Panc1 (cell line): ENCODE results near the gene AEN.

Experiments
- POLR2AphosphoS5 ChIP-seq: IDR thresholded peaks from 2 replicates; pipeline ENCODE4 v1.6.1; 2012; ENCODE audit warnings: mild to moderate bottlenecking, low read depth, low read length, moderate library complexity
- TCF7L2 ChIP-seq: IDR thresholded peaks from 2 replicates; pipeline ENCODE4 v1.6.1; 2011; ENCODE audit warnings: mild to moderate bottlenecking, low read depth, low read length, inconsistent platforms
- TF ChIP-seq, protein P1 (sequence below), 2 experiments: IDR thresholded peaks; 2 replicates each; pipeline ENCODE4 v1.6.1; 2011 to 2012; ENCODE audit warnings: low read depth in 2 of 2, control low read depth in 1 of 2, low read length in 1 of 2, mild to moderate bottlenecking in 1 of 2, moderate library complexity in 1 of 2; ENCODE audit not compliant: insufficient read depth in 1 of 2
- TF ChIP-seq, protein P2 (sequence below): fragments of 450-650 bp; IDR thresholded peaks from 2 replicates; pipeline ENCODE4 v1.5.1; 2017; ENCODE audit warnings: mild to moderate bottlenecking

DNA sequence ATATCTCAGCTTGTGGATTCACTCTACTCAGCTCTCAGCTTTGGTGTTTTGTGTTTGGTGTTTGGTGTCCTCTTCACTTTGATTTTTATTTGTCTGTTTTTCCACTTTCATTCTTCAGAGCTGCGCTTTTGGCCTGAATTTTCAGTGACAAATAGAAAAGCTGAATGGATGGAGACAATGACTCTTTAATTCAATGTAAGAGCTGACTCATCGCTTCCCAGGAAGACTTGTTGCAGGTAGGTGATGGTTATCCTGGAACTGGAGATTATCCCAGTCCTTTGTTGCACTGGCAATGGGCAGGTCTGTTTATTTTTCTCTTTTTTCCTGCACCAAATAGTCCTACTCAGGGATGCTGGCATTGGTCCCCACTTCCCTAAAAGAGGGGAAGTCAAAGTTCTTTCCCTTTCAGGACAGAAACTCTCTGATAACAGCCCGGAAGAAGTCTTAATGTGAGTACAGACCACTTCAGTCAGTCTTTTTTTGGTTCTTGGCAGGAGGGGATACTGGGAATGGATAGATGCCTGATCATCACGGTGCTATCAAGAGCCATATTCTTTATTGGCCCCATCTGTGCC, 12.4 kb upstream of the AEN start:
- TF ChIP-seq, protein P1, sequence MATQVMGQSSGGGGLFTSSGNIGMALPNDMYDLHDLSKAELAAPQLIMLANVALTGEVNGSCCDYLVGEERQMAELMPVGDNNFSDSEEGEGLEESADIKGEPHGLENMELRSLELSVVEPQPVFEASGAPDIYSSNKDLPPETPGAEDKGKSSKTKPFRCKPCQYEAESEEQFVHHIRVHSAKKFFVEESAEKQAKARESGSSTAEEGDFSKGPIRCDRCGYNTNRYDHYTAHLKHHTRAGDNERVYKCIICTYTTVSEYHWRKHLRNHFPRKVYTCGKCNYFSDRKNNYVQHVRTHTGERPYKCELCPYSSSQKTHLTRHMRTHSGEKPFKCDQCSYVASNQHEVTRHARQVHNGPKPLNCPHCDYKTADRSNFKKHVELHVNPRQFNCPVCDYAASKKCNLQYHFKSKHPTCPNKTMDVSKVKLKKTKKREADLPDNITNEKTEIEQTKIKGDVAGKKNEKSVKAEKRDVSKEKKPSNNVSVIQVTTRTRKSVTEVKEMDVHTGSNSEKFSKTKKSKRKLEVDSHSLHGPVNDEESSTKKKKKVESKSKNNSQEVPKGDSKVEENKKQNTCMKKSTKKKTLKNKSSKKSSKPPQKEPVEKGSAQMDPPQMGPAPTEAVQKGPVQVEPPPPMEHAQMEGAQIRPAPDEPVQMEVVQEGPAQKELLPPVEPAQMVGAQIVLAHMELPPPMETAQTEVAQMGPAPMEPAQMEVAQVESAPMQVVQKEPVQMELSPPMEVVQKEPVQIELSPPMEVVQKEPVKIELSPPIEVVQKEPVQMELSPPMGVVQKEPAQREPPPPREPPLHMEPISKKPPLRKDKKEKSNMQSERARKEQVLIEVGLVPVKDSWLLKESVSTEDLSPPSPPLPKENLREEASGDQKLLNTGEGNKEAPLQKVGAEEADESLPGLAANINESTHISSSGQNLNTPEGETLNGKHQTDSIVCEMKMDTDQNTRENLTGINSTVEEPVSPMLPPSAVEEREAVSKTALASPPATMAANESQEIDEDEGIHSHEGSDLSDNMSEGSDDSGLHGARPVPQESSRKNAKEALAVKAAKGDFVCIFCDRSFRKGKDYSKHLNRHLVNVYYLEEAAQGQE (IDR thresholded peaks at IDR 0.05; ENCODE audit: insufficient read depth in 1 of 2, low read depth in 2 of 2, low read length in 1 of 2), result no peak
- TF ChIP-seq, protein P2, sequence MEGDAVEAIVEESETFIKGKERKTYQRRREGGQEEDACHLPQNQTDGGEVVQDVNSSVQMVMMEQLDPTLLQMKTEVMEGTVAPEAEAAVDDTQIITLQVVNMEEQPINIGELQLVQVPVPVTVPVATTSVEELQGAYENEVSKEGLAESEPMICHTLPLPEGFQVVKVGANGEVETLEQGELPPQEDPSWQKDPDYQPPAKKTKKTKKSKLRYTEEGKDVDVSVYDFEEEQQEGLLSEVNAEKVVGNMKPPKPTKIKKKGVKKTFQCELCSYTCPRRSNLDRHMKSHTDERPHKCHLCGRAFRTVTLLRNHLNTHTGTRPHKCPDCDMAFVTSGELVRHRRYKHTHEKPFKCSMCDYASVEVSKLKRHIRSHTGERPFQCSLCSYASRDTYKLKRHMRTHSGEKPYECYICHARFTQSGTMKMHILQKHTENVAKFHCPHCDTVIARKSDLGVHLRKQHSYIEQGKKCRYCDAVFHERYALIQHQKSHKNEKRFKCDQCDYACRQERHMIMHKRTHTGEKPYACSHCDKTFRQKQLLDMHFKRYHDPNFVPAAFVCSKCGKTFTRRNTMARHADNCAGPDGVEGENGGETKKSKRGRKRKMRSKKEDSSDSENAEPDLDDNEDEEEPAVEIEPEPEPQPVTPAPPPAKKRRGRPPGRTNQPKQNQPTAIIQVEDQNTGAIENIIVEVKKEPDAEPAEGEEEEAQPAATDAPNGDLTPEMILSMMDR, result no peak
- TF ChIP-seq TCF7L2, result no peak
- TF ChIP-seq POLR2AphosphoS5, result no peak
